HG03196 (cell line): Measurements from ENCODE around the gene DNAJC5.
"Not testable (repeated sequence)": the region's sequence is repeated elsewhere in the genome, so short reads cannot be mapped to it uniquely, and the experiment has no call there.

Experiments
- ATAC-seq: cut with Tn5 transposase; IDR thresholded peaks from one replicate; pipeline ENCODE4 v1.9.1; 2021; ENCODE audit not compliant: unreplicated experiment

DNAJC5 gene

DNA sequence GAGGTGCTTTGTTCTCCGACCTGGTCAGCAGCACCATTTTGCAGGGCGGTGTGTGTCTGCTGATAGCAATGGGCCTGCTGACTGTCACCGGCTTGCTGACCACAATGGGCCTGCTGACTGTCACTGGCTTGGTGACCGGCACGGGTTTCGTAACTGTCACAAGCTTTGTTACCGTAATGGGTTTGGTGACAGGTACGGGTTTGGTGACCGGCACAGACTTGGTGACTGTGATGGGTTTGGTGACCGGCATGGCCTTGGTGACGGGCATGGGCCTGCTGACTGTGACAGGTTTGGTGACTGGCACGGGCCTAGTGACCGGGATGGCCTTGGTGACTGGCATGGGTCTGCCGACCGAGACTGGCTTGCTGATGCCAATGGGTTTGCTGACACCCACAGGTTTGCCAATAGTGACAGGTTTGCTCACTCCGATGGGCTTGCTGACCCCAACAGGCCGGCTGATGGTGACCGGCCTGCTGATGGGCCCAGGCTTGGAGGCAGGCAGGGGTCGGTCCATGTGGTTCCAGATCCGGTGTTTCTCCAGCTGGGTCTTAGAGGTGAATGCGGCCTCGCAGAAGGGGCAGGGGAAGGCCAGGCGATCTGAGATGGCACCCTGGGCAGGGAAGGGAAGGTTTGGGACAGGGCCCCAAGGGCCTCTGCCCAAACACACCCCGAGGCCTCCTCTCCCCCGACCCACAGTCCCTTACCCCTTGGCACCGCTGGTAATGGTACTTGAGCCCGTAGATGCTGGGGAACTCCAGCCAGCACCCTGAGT is 71.4 kb downstream of the DNAJC5 start:
- ATAC-seq: no peak

DNA sequence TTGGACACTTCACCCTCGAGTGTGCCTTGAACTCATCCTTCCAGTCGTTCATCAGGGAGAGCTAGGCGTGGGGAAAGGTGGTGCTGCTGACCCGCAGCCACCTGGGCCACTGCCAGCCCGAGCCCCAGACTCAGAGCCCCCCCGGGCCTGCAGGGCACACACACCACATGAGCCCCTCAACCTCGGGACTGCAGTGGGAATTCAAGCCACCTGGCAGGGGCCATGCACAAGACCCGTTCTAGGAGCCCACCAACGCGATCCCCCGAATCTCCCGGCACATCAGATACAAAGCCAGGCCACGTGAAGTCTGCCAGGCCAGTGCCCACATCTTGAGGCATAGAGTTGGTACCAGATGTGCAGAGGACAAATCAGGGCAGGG is 72.0 kb downstream of the DNAJC5 start:
- no peak for ATAC-seq

DNA sequence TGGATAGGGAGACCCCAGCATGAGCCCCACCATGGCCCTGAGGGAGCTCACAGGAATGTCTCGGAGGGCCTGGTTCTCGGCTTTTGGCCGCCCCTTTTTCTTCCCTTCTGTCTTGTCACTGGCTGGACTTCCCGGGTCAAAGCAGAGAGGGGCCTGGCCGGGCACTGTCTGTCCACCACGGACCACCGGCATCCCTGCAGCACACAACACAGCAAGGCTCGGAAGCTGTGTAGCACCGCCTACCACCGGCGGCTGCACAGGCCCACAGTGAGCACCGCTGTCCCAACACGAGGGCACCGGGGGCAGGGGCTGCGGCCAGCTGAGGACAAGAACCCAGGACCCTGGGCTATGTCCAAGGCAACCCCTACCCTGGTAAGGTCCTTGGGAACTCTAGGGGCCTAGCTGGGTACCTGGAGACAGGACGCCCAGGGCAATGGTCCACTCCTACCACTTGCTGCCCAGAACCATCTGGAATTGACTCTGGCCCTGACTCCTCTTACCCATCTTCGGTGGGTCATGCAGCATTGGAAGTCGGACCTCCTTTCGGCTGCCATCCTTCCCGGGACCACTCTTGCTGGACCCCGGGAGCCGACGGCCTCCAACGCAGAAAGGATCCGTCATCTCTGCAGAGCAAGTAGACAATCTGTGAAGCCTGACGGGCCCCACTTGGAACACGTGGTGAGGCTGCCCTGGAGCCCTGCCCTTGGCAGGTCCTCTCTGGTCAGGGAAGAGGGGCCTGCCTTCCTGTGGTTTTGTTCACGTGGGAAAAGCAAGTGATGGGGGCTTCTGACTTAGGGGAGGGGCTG is 72.6 kb downstream of the DNAJC5 start:
- ATAC-seq: no peak

DNA sequence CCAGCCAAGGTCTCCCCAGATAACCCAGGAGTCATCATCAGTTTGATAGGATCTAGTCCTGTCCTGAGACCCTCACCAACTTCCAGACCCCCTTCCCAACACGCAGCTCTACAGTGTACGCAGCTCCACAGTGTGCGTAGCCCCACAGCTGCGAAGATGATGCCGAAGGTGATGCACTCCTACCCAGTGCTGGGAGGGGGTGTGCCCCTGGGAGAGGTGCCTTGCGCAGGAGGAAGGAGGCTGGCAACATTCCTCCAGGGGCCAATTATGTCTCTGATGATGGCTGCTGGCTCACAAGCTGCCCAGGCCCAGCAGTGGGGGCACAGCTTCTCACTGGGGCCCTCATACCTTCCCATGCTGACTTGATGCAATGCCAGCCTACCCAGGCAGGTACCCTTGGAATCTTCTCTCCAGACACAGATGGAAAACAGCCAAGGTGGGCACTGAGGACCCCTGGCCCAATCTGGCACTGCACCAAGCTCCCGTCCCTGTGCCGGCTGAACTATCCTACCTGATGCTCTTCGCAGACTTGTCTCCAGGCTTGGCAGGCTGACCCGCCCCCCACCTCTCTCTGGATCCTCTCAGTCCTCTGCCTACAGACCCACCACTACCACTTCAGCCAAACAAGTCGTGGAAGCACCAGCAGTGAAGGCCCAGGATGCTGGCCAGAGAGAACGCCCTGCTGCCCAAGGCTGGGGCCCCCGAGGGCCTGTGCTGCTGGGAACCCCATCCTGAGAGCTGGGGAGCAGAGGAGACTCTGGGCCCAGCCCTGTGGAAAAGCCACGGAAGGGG is 73.4 kb downstream of the DNAJC5 start:
- ATAC-seq: no peak

DNA sequence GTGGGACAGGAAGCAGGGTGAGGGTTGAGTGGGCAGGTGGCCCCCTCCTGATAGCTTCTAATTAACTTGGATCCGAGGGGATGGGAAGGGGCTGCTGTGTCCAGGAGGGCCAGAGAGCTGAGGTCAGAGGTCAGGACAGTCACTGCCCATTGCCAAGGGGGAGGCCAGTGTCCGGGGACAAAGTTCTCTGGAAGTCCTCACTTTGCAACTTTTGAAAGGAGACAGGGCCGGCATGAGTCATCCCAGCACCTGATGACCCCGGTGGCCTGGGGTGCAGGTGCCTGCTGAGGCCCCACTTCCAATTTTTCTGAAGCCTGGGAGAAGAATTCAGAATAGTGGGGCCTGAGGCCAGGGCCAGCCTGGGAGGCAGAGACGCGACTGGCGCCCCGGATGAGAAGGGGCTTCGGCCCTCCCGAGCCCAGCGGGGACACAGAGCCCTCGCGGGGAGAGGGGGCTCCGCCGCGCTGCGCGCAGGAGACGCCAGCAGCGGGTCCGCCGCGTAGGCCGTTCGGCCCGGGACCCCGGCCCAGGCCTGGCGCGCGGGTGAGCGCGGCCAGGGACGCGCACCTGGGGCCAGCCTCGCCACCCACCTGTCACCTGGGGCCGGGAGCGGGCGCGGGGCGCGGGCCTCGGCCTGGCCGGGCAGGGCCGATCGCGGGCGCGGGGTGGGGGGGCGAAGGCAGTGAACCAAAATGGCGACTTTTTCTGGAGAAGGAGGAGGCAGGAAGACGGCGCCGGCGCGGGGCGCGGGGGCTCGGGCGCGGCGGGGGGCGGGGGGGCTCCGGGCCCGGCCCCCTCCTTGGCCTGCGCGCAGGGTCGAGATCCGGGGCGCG is 74.2 kb downstream of the DNAJC5 start:
- ATAC-seq: no peak

DNA sequence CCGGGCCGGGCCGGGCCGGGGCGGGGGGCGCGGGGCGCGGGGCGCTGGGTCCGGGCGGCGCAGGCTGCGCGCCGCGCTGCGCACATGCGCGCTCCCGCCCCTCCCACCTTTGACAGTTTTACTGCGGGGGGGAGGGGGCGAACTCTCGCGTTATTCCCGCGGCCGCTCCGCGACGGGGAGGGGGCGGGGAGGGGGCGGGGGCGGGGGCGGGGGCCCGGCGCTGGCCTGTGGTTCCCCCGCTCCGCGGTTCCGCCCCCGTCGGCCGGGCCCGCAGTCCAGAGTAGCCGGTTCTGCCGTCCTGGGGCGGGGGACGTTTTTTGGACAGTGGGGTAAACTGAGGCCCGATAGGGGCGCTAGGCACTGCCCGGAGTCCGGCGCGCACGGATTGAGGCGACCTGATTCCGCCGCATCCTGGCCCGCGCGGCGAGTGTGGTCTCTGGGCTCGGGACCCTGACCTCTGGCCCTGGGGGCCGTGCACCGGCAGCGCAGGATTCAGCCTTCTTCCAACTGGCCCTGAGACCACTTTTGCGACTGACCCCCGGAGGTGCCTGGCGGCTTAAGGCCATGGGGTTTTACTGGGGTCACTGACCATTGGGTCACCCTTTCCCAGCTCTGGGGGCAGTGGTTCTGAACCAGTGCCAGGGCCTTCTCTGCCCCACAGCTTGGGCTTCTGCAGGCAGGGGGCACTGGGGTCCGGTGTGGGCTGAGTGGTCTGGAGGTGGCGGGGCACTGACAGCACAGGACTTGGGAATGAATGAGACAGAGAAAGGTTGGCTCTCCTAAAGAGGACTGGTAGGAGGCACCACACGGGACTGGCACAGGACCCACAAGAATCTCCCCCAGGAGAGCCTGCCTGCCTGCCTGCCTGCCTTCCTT is 75.2 kb downstream of the DNAJC5 start, which contains the start of gene ZNF512B:
Gene ZNF512B, minus strand, starts transcription at position 93 of the 876 bp plus-strand sequence. CDS start 1,980 bp downstream, outside the sequence.
- ATAC-seq: no peak

DNA sequence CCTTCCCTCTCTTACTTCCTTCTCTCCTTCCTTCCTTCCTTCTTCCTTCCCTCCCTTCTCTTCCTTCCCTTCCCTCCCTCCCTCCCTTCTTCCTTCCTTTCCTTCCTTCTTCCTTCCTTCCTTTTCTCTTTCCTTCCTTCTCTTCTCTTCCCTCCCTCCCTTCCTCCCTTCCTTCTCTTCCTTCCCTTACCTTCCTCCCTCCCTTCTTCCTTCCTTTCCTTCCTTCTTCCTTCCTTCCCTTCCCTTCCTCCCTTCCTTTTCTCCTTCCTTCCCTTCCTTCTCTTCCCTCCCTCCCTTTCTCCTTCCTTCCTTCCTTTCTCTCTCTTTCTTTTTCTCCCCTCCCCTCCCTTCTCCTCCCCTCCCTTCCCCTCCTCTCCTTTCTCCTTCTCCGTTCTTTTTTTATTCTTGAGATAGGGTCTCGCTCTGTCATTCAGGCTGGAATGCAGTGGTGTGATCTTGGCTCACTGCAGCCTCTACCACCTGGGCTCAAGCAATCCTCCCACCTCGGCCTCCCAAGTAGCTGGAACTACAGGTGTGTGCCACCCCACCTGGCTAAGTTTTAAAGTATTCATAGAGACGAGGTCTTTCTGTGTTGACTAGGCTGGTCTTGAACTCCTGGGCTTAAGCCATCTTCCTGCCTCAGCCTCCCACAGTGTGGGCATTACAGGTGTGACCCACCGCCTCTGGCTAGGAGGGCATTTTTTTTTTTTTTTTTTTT is 75.9 kb downstream of the DNAJC5 start:
- no peak for ATAC-seq

DNA sequence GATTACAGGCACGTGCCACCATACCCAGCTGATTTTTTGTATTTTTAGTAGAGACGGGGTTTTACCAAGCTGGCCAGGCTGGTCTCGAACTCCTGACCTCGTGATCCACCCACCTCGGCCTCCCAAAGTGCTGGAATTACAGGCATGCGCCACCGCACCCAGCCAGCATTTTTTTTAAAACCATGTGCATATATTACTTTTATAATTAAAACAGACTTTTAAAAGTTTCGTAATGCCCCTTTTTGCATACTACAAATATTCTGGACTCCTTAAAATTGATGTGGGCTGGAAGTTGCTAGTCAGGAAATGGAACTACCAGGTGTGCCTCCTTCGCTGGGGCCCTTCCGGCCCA is 77.0 kb downstream of the DNAJC5 start:
- ATAC-seq: not testable (repeated sequence)

DNA sequence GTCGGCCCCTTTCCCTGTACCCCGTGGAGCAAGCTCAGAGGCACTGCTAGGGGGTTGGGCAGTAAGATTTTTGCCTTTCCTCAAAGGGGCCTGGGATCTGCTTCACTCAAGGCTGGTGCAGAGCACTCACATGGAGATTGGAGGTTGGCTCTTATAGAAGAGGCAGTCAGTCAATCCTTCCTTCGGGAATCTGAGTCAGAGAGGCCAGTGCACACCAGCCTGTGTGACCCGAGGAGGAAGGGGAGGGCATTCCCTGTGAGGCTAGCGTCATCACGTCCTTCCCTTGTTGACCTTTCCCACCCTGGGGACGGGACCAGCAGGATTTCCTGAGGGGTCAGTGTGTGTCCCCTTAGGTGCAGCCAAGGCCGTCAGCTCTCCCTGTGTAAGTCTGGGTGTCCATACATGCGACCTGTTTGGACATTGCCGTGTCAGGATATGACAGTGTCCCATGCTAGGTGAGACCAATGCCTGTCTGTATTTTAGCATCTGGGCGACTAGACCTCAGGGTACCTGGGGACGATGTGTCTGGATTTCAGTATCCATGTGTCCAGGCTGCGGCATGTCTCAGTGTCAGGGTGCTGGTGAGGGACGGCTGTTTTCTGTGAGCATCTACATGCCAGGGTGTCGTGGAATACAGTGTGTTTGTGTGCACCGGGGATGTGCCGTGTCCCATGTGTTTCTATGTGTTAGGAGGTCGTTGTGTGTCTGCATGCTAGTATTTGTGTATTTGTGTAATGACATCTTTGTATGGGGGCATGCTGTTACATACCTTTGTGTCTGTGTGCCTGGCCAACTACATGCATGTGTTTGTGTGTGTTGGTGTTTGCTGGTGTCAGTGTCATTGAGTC is 77.6 kb downstream of the DNAJC5 start:
- no peak for ATAC-seq

DNA sequence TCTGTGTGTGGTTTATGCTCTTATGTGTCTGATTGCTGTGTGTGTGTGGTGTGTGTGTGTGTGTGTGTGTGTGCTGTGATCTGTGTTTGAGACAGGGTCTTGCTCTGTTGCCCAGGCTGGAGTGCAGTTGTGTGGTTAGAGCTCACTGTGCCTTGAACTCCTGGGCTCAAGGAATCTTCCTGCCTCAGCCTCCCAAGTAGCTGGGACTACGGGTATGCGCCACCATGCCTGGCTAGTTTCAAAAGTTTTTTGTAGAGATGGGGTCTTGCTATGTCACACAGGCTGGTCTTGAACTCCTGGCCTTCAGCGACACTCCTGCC is 78.2 kb downstream of the DNAJC5 start:
- no peak for ATAC-seq

DNA sequence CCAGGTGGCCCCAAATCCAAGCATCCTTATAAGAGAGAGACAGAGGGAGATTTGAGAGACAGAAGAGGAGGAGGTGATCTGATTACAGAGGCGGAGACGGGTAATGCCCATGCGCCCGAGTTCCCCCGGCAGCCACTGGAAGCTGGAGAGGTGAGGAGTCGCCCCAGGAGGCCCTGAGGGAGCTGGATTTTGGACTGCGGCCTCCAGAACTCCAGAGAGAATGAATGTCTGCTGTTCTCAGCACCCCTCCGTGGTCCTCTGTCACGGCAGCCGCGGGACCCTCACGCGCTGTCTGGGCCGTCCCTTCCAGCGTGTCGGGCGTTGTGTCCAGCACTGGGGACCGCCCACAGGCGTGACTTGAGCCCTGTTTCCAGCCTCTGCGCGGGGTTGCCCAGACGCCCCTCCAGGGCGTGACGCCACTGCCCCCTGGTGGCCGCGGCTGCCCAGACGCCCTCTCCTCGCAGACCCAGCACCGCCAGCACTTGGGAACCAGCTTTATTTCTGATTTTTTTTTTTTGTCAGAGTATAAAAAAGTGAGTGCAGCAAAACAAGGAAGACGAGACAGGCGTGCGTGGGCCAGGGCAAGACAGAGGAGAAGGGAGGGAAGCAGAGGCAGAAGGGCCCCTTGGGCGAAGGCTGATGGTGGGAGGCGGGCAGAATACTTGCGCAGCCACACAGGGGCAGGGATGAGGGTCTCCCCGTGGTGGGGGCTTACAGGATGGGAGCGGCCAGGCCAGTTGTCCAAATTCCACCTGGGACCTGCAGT is 78.9 kb downstream of the DNAJC5 start:
- no peak for ATAC-seq

DNA sequence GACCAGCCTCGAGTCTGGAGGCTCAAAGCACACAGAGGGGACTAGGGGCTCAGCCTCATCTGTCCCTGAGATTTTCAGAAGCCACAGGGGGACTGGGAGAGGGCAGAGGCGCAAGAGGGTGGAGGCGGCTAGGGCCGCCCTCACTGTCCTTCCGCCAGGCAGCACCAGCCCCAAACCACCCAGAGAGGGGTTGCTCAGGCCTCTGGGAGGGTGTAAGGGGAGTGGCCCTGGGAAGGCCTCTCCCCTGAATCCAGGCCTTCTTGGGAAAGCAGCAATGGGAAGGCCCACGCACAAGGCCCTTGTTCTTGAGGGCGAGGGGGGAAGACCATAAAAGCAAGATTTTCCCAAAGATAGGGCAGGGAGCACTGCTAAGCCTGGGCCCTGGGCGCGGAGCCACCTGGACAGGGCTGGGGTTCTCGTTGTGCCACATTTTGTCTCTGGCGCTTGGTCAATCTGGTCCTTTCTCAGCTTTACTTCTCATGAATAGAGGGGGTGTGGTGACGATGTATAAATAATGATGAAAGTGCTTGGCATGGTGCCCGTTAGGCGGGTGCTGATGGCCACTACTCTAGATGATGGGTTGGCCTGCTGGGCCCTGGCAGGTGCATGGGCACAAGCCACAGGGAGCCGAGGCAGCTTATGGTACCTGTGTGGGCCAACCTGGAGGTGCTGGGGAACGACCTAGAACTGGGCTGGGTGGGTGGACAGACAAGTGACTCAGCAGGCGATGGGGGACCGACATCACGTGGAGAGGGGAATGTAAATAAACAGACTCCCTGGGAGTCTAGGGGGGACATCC is 79.7 kb downstream of the DNAJC5 start:
- ATAC-seq: no peak

DNA sequence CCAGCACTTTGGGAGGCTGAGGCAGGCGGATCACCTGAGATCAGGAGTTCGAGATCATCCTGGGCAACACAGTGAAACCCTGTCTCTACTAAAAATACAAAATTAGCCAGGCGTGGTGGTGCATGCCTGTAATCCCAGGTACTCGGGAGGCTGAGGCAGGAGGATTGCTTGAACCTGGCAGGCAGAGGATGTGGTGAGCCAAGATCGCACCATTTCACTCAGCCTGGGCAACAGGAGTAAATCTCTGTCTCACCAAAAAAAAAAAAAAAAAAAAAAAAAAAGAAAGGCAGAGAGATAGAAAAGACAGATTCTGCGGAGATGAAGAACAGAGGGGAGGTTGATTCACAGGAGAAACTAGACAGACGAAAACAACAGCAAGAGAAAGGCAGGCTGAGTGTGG is 81.6 kb downstream of the DNAJC5 start:
- ATAC-seq: not testable (repeated sequence)

DNA sequence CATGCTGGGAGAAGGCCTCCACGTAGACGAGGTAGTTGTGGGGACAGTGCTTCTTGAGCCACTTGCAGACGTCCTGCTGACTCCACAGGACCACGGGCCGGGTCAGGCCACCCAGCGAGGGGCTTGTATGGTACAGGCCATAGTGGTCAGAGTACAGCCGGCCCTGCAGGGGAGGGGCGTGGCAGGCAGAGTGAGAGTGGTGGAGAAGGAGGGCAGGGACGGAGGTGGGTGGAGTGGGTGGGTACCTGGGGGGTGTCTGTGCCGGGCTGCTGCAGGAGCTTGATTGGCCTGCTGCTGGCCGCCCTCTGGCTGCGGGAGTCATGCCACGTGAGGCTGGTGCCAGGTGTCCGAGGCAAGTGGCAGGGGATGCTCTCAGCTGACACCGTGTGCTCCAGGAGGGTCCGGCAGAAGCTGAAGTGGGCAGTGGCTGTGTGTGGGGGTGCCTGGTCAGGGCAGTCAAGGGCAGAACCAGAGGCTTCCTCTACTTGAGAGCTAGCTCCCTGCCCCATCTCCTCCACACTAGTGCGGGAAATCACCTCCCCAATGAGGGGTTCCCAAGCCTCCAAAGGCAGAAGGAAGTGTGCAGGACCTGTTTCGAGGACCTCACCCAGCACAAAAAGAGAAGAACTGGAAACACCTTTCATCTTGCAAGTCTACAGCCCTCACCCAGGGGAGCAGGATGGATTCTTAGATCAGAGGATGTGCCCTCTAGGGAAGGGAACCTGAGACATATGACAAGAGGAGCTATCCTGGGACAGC is 82.2 kb downstream of the DNAJC5 start:
- ATAC-seq: no peak

DNA sequence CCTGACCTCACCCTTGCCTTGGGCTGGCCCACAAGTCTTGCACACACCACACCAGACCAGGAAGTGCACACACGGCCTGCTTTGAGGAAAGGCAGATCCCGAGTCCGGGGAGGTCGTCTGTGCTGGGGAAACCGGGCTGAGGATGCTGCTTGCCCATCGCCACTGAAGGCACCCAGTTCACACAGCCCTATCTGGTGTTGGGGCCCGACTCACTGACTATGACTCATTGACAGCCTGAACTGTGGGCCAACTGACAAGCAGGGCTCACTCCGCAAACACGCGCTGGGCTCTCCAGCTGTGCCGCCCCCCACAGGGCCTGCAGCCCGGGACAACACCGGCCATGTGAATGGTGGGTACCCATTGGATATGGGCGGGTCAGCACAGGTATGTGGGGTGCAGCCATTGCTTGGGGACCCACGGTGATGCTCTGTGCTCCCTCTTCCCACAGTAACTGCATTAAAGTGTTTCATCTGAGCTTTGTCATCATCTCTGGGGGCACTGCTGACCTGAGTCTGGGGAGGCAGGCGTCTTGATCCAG is 82.9 kb downstream of the DNAJC5 start:
- no peak for ATAC-seq
